ENCODE measurements around the gene APOO. TPM values are rescaled to one million over a fixed set of nuclear protein-coding genes. Genes with fewer than 3 reads are reported as not detected.

The APOO gene
- total RNA-seq, 1 donor: 2.0 TPM

DNA sequence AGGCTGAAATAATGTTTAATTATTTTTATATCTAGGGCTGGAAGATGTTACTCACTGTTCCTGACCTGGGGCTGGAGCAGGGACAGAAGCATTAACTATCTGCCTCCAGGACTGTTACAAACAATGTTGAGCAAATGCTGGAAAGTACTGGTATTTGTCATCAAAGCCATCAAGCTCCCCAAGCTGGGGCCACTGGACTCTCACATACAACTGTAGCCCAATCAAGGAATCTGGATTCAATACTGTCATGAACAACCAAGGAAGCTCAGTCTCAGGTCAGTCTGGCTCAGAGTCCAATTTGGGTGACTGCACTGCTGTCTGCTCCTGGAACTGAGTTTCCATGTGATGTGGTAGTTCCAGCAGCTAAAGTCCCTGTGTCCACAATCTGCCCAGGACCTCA lies 50.4 kb downstream of the APOO start:
- no peaks in the 10 kb centered on the region for H3K27me3 ChIP-seq (ENCODE audit: insufficient read depth, low read length)
- H3K9me3 ChIP-seq (ENCODE audit: low read depth, low read length): no peaks in the 10 kb centered on the region
- H3K4me3 ChIP-seq (ENCODE audit: low read length): no peak overlapping the region
- no peaks in the 10 kb centered on the region for H3K4me1 ChIP-seq (ENCODE audit: insufficient read depth, low read length)

DNA sequence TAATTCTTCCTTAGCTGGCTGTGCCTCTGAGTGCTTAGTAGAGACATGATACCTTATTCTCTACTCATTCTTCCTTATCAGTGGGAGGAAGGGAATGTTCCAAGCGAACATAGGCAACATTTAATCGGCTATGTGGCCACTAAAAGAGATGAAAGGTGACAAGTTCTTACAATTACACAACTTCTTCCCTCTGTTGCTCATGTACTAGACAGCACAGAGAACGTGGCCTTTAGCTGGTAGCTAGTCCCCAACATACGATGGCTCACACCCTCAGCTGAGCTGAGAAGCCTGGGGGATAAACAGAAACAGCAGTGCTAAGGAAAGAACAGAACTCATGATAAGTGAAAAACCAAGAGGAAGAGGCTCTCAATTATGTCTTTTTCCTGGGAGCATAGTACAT lies 52.2 kb downstream of the APOO start:
- Histone ChIP-seq H3K27me3 (ENCODE audit: insufficient read depth, low read length) (no peaks in the 10 kb centered on the region), H3K4me1 (ENCODE audit: insufficient read depth, low read length) (no peaks in the 10 kb centered on the region), H3K9me3 (ENCODE audit: low read depth, low read length) (no peaks in the 10 kb centered on the region), H3K4me3 (ENCODE audit: low read length) (no peak overlapping the region)

DNA sequence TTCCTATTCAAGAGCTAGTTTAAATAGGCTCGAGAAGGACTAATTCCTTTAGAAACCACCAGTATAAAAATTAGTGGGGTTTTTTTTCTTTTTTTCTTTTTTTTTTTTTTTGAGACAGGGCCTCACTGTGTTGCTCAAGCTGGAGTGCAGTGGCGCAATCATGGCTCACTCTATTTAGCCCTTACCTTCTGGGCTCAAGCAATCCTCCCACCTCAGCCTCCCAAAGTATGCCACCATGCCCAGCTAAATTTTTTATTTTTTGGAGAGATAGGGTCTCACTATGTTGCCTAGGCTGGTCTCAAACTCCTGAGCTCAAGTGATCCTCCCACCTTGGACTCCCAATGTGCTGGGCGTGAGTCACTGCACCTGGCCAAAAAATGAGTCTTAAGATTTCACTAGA lies 52.8 kb downstream of the APOO start:
- Histone ChIP-seq H3K4me3 (ENCODE audit: low read length) (no peak overlapping the region), H3K9me3 (ENCODE audit: low read depth, low read length) (no peaks in the 10 kb centered on the region), H3K27me3 (ENCODE audit: insufficient read depth, low read length) (no peaks in the 10 kb centered on the region), H3K4me1 (ENCODE audit: insufficient read depth, low read length) (no peaks in the 10 kb centered on the region)

DNA sequence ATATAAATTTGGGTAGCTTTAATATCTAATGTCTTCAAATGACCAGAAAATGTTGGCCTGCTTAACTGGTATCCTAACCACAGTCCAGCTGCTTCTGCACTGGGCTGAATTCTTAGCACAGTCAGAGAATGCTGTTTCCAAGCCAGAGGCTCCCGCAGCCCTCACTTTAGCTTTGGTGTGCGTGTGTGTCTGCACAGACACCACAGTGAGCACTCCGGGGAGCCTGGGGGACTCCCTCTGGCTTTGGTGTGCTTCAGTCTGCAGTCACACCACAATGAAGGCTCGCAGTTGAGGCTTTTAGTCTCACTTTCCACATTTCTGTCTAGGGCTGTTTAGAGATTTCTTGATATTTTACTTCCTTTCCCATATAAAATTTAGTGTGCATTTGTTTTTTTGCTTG lies 53.6 kb downstream of the APOO start:
- H3K9me3 ChIP-seq (ENCODE audit: low read depth, low read length): no peaks in the 10 kb centered on the region
- no peaks in the 10 kb centered on the region for H3K27me3 ChIP-seq (ENCODE audit: insufficient read depth, low read length)

GRCh38 chrX:23851544-23851943 lies 56.2 kb downstream of the APOO start:
- H3K27me3 ChIP-seq (ENCODE audit: insufficient read depth, low read length): no peaks in the 10 kb centered on the region
- no peak overlapping the region for H3K4me3 ChIP-seq (ENCODE audit: low read length)
- H3K4me1 ChIP-seq (ENCODE audit: insufficient read depth, low read length): no peaks in the 10 kb centered on the region
- H3K9me3 ChIP-seq (ENCODE audit: low read depth, low read length): no peaks in the 10 kb centered on the region

More for the DNA sequence above, 53.6 kb downstream of the APOO start:
- no peaks in the 10 kb centered on the region for H3K4me1 ChIP-seq (ENCODE audit: insufficient read depth, low read length)
- no peak overlapping the region for H3K4me3 ChIP-seq (ENCODE audit: low read length)

DNA sequence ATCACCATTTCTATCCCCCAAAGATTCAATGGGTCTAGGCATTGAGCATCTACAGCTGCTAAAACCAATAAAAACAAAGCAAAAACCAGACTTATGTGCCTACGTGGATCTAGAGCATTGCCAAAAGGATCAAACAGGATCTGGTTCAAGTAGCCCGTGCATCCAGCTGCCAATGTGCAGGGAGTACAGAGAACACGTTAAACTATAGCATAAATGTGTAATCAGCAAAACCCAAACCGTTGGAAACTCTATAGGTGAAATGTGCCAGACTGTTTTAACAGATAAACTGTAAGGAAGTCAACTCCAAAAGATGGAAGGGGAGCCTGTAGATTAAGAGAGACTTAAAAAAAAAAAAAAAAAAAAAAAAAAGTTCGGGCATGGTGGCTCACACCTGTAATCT lies 58.5 kb downstream of the APOO start:
- Histone ChIP-seq H3K9me3 (ENCODE audit: low read depth, low read length) (no peaks in the 10 kb centered on the region), H3K27me3 (ENCODE audit: insufficient read depth, low read length) (no peaks in the 10 kb centered on the region), H3K4me1 (ENCODE audit: insufficient read depth, low read length) (peaks cover 12% of the 10 kb centered on the region), H3K4me3 (ENCODE audit: low read length) (no peak overlapping the region)

- H3K27me3 ChIP-seq (ENCODE audit: insufficient read depth, low read length): no peaks in the 10 kb centered on the region
- peaks cover 29% of the 10 kb centered on the region for H3K4me1 ChIP-seq (ENCODE audit: insufficient read depth, low read length)
- no peak overlapping the region for H3K4me3 ChIP-seq (ENCODE audit: low read length)
These were observed 62.4 kb downstream of the APOO start for GRCh38 chrX:23845351-23845817.

DNA sequence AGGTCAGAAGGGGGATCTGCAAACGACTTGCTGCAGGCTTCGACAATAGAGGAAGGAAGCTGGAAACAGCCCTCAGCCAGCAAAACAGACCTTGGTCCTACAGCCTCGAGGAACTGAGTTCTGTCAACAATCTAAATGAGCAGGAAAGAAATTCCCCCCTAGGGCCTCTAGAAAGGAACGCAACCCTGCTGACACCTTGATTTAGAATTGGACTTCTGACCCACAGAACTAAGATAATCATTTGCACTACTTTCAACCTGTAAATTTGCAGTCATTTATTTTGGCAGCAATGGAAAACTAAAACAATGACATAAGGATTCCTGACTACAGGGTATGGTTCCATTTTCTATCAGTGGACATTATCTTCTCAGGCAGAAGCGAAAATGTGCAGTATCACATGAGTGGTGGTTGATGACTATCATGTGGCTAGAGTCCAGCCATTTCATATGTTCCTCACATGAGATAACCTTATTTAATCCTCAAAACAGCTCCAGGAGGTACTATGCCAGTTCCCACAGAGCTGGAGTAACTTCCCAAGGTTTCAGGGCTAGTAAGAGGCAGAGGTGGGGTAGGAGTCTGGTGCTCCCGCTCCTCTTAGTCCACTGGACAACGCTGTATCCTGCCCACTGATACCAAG lies 63.1 kb downstream of the APOO start:
- Histone ChIP-seq H3K27me3 (ENCODE audit: insufficient read depth, low read length) (no peaks in the 10 kb centered on the region), H3K4me3 (ENCODE audit: low read length) (no peak overlapping the region), H3K4me1 (ENCODE audit: insufficient read depth, low read length) (peaks cover 29% of the 10 kb centered on the region), H3K9me3 (ENCODE audit: low read depth, low read length) (no peaks in the 10 kb centered on the region)

More at GRCh38 chrX:23845351-23845817, 62.4 kb downstream of the APOO start:
- H3K9me3 ChIP-seq (ENCODE audit: low read depth, low read length): no peaks in the 10 kb centered on the region

DNA sequence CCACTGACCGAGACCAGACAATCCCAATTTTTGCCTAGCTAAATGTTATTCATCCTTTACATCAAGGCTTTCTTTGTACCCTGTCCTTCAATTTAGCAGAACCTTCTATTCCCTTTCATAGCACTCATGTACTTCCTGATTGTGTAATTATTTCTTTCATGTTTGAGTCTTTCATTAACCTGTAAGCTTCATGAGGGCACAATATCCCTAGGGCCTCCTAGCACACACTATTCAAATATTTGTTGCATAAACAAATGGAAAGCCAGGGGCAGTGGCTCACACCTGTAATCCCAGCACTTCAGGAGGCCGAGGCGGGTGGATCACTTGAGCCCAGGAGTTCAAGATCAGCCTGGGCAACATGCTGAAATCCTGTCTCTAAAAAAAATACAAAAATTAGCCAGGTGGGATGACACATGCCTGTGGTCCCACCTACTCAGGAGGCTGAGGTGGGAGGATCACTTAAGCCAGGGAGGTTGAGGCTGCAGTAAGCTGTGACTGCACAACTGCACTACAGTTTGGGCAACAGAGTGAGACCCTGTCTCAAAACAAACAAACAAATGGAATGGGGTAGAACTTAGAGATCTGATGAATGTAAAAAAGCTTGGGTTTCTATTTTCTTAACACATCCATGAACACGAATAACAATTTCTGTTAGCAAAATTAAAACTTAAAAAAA lies 65.8 kb downstream of the APOO start:
- no peak overlapping the region for H3K4me3 ChIP-seq (ENCODE audit: low read length)
- no peaks in the 10 kb centered on the region for H3K27me3 ChIP-seq (ENCODE audit: insufficient read depth, low read length)
- H3K4me1 ChIP-seq (ENCODE audit: insufficient read depth, low read length): peaks cover 35% of the 10 kb centered on the region
- no peaks in the 10 kb centered on the region for H3K9me3 ChIP-seq (ENCODE audit: low read depth, low read length)

DNA sequence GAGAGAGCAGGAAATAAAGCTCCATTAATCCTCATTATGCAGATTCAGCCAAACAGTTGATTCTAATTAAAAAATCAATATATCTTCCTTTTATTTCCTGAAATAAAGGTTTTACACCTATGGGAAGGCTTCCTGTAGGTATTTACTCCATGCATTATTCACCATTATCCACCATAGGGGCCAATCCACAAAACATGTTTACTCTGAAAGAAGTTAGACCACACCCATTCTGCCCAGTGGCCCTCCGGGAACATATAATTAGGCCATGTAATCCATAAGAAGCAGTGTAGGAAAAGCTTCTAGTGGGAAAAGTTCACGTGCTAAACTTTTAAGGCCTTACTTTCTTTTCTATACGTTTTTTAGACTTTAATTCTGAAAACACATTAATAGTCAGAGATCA lies 67.1 kb downstream of the APOO start:
- H3K4me1 ChIP-seq (ENCODE audit: insufficient read depth, low read length): peaks cover 35% of the 10 kb centered on the region
- H3K27me3 ChIP-seq (ENCODE audit: insufficient read depth, low read length): no peaks in the 10 kb centered on the region
- no peaks in the 10 kb centered on the region for H3K9me3 ChIP-seq (ENCODE audit: low read depth, low read length)
- no peak overlapping the region for H3K4me3 ChIP-seq (ENCODE audit: low read length)

DNA sequence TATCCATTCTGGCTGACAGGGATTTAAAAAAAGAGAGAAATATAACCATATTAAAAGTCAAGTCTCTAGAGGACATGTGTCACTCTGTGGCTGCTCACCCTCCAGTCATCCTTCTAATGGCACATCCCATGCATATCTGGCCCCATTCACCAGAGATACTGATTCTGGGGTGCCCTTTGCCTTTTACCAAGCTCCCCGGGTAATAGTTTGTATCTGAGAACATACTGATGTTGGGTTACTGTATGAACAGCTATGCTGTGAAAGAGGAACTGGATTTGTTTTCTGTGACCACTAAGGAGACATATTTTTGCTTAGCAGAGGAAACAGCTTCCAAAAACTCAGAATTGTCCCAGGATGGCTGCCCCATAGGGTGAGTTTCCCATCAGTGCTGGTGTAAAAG lies 68.8 kb downstream of the APOO start:
- Histone ChIP-seq H3K4me3 (ENCODE audit: low read length) (no peak overlapping the region), H3K4me1 (ENCODE audit: insufficient read depth, low read length) (peaks cover 21% of the 10 kb centered on the region), H3K27me3 (ENCODE audit: insufficient read depth, low read length) (no peaks in the 10 kb centered on the region), H3K9me3 (ENCODE audit: low read depth, low read length) (no peaks in the 10 kb centered on the region)

- Histone ChIP-seq H3K4me3 (ENCODE audit: low read length) (no peak overlapping the region), H3K4me1 (ENCODE audit: insufficient read depth, low read length) (no peaks in the 10 kb centered on the region), H3K27me3 (ENCODE audit: insufficient read depth, low read length) (no peaks in the 10 kb centered on the region), H3K9me3 (ENCODE audit: low read depth, low read length) (no peaks in the 10 kb centered on the region)
These were observed 75.0 kb downstream of the APOO start for GRCh38 chrX:23832721-23833120.

DNA sequence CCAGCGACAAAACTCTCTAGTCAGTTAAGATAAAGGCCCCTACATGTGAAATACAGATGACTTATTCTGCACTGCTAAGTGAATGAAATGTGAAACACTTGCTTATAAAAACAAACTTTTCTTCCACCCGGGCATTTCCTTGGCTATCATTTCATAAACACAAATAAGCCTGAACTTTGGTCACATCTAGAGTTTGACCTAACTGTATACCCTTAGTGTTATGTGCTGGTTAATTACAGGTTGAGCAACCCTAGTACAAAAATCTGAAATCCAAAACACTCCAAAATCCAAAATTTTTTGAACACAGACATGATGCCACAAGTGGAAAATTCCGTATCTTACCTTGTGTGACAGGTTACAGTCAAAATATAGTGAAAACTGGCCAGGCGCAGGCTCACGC lies 78.9 kb downstream of the APOO start:
- Histone ChIP-seq H3K4me3 (ENCODE audit: low read length) (no peak overlapping the region), H3K27me3 (ENCODE audit: insufficient read depth, low read length) (no peaks in the 10 kb centered on the region), H3K9me3 (ENCODE audit: low read depth, low read length) (no peaks in the 10 kb centered on the region), H3K4me1 (ENCODE audit: insufficient read depth, low read length) (no peaks in the 10 kb centered on the region)

- Histone ChIP-seq H3K9me3 (ENCODE audit: low read depth, low read length) (no peaks in the 10 kb centered on the region), H3K4me1 (ENCODE audit: insufficient read depth, low read length) (no peaks in the 10 kb centered on the region), H3K4me3 (ENCODE audit: low read length) (no peak overlapping the region), H3K27me3 (ENCODE audit: insufficient read depth, low read length) (no peaks in the 10 kb centered on the region)
These were observed 81.1 kb downstream of the APOO start for GRCh38 chrX:23826653-23827052.

DNA sequence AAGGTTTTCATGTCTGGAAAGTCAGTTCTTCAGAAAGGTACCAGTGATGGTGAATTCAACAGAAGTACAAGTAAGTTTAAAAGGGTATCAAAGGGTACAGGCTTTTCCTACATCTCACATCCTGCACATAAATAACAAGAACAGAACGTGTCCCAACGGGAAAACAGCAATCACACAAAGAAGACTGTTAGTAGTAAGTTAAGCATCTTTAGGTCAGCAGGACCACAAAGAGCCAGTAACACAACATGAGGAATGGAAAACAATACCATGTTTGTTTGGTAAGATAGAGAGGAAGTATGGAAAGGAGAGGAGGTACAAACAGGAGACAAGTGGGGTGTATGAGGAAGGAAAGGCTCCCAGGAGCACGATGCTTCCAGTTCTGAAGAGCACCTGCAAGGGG lies 81.5 kb downstream of the APOO start:
- Histone ChIP-seq H3K4me1 (ENCODE audit: insufficient read depth, low read length) (no peaks in the 10 kb centered on the region), H3K27me3 (ENCODE audit: insufficient read depth, low read length) (no peaks in the 10 kb centered on the region), H3K9me3 (ENCODE audit: low read depth, low read length) (no peaks in the 10 kb centered on the region), H3K4me3 (ENCODE audit: low read length) (no peak overlapping the region)

GRCh38 chrX:23825675-23826074 lies 82.1 kb downstream of the APOO start:
- Histone ChIP-seq H3K27me3 (ENCODE audit: insufficient read depth, low read length) (no peaks in the 10 kb centered on the region), H3K9me3 (ENCODE audit: low read depth, low read length) (no peaks in the 10 kb centered on the region), H3K4me1 (ENCODE audit: insufficient read depth, low read length) (no peaks in the 10 kb centered on the region), H3K4me3 (ENCODE audit: low read length) (no peak overlapping the region)
